Cardiac fibroblast (primary cell): Measurements from ENCODE around the gene MDN1.

Experiments
- DNase-seq, 2 donors: peaks; one replicate each; pipeline versions ENCODE4 v3.0.0 to v3.0.0-alpha.2; 2010; ENCODE audit warnings: low read depth in 2 of 2
- H3K4me3 ChIP-seq, 2 donors: replicated peaks in 1 of 2; 1 replicate in 1 of 2; 2 replicates in 1 of 2; pipeline ENCODE4 v1.5.1; 2011; ENCODE audit warnings: low read depth in 2 of 2, low read length in 2 of 2, mild to moderate bottlenecking in 2 of 2, moderate library complexity in 1 of 2
- TF ChIP-seq, protein P1 (sequence below): IDR thresholded peaks from one replicate; pipeline ENCODE4 v1.5.1; 2011; ENCODE audit warnings: low read depth, mild to moderate bottlenecking, low read length, inconsistent platforms

MDN1 gene

DNA sequence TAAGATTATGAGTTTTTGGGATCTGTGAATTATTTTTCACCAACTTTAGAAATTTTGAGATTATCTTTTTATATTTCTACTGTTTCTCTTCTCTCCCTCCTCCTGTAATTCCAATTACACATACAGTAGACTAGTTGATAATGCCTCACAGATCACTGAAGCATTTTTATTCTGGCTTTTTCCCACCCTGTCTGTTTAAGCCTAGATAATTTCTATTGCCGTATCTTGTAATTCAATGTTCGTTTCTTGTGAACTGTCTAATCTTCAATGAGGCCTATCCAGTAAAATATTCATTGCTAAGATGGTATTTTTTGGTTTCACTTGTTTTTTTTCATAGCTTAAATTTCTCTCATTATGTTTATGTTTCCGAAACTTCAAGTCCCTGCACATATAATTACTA, 12.0 kb downstream of the MDN1 start:
- TF ChIP-seq, protein P1, sequence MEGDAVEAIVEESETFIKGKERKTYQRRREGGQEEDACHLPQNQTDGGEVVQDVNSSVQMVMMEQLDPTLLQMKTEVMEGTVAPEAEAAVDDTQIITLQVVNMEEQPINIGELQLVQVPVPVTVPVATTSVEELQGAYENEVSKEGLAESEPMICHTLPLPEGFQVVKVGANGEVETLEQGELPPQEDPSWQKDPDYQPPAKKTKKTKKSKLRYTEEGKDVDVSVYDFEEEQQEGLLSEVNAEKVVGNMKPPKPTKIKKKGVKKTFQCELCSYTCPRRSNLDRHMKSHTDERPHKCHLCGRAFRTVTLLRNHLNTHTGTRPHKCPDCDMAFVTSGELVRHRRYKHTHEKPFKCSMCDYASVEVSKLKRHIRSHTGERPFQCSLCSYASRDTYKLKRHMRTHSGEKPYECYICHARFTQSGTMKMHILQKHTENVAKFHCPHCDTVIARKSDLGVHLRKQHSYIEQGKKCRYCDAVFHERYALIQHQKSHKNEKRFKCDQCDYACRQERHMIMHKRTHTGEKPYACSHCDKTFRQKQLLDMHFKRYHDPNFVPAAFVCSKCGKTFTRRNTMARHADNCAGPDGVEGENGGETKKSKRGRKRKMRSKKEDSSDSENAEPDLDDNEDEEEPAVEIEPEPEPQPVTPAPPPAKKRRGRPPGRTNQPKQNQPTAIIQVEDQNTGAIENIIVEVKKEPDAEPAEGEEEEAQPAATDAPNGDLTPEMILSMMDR, result no peak
- no peak overlapping the region for H3K4me3 ChIP-seq
- no peak for DNase-seq

GRCh38 chr6:89805814-89806371, 13.7 kb downstream of the MDN1 start:
- no peak overlapping the region for H3K4me3 ChIP-seq
- DNase-seq, result no peak
- TF ChIP-seq, protein P1, result no peak

GRCh38 chr6:89803271-89803670, 16.3 kb downstream of the MDN1 start:
- no peak overlapping the region for H3K4me3 ChIP-seq
- no peak for DNase-seq
- TF ChIP-seq, protein P1, result no peak

GRCh38 chr6:89799756-89800155, 19.8 kb downstream of the MDN1 start:
- H3K4me3 ChIP-seq, result no peak overlapping the region
- no peak for DNase-seq

DNA sequence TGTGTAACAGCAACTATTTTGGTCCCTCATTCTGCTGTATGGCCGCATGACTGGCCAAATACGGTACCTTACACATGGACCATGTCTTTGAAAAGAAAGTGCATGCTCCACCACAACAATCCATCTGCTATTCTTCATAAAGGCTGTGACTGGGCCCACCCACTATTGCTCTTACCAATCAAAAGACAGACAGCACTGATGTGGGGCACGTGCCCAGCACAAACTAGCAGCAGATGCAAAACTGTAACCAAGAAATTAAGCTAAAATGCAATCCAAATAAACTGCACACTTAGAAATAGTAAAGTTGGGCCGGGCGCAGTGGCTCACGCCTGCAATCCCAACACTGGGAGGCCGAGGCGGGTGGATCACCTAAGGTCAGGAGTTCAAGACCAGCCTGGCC, 20.5 kb downstream of the MDN1 start:
- no peak overlapping the region for H3K4me3 ChIP-seq
- no peak for DNase-seq
- TF ChIP-seq, protein P1, result no peak

More at GRCh38 chr6:89799756-89800155, 19.8 kb downstream of the MDN1 start:
- TF ChIP-seq, protein P1, result no peak

GRCh38 chr6:89797317-89797716, 22.3 kb downstream of the MDN1 start:
- DNase-seq, result peak; percentile 70 to 86
- H3K4me3 ChIP-seq, result no peak overlapping the region
- TF ChIP-seq, protein P1, result no peak

- no peak for DNase-seq
- TF ChIP-seq, protein P1, result no peak
- no peak overlapping the region for H3K4me3 ChIP-seq
These were observed 25.3 kb downstream of the MDN1 start for GRCh38 chr6:89794324-89794723.
